HG03097 (cell line): ENCODE results near the gene DHRSX.
"Not testable (repeated sequence)": the region's sequence is repeated elsewhere in the genome, so short reads cannot be mapped to it uniquely, and the experiment has no call there.

ENCODE experiments used
- ATAC-seq: cut with Tn5 transposase; IDR thresholded peaks from one replicate; pipeline ENCODE4 v1.9.1; 2021; ENCODE audit not compliant: unreplicated experiment, low FRiP score

The DHRSX gene

GRCh38 chrX:2283111-2283859 lies 217.5 kb downstream of the DHRSX start:
- ATAC-seq, result no peak

- no peak for ATAC-seq
Measured at GRCh38 chrX:2282490-2283090, 218.2 kb downstream of the DHRSX start.

DNA sequence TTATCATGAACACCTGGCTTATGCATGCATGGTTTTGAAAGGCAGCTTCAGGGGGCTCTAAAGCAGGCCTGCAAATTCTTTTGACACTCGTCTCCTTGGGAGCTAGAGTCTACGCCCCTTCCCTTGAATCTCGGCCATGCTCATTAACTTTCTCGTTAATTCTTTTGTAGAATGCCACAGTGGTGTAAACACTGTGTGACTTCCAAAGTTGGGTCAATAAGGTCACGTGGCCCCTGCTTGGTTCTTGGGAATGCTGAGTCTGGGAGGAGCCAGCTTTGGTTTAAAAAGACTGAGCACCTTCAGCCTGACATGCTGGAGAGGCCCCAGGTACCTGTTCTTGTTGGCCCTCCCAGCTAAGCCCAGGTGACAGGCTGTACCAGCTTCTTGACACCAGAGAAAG lies 228.4 kb downstream of the DHRSX start:
- no peak for ATAC-seq

- ATAC-seq, result not testable (repeated sequence)
Measured at GRCh38 chrX:2271595-2271994, 229.2 kb downstream of the DHRSX start.

DNA sequence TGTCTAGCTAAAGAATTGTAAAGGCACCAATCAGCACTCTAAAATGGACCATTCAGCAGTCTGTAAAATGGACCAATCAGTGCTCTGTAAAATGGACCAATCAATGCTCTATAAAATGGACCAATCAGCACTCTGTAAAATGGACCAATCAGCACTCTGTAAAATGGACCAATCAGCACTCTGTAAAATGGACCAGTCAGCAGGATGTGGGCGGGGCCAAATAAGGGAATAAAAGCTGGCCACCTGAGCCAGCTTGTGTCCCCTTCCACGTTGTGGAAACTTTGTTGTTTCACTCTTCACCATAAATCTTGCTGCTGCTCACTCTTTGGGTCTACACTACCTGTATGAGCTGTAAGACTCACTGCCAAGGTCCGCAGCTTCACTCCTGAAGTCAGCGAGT lies 230.0 kb downstream of the DHRSX start:
- not testable (repeated sequence) for ATAC-seq

GRCh38 chrX:2267890-2268289 lies 232.9 kb downstream of the DHRSX start:
- ATAC-seq, result no peak

DNA sequence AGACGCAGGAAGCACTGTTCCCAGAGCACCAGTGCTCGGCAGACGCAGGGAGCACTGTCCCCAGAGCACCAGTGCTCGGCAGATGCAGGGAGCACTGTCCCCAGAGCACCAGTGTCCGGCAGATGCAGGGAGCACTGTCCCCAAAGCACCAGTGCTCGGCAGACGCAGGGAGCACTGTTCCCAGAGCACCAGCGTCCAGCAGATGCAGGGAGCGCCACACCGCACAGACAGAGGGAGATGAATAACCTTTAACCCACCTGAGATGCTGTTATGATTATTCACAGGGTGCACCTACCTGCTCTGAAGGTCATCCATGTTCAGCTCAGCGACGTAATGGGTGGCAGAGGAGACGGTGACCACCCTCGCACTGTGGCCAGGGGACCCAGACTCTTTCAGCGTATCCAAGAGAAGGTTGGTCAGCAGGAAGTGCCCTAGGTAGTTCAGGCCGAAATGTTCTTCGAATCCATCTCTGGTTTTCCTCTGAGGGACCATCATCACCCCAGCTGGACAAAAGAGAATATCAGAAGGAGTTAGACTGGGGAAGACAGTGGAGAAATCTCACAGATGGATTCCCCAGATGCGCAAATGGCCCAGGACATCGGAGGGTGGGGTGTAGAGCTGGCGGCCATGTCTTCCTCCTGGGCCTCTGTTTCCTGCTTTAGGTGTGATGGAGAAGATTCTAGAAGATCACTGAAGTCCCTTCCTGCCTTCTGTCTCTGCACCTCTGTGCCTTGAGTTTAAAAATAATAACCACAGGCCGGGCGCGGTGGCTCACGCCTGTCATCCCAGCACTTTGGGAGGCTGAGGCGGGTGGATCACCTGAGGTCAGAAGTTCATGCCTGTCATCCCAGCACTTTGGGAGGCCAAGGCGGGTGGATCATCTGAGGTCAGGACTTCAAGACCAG lies 234.1 kb downstream of the DHRSX start:
- ATAC-seq, result no peak

GRCh38 chrX:2265658-2266444 lies 234.9 kb downstream of the DHRSX start:
- not testable (repeated sequence) for ATAC-seq

DNA sequence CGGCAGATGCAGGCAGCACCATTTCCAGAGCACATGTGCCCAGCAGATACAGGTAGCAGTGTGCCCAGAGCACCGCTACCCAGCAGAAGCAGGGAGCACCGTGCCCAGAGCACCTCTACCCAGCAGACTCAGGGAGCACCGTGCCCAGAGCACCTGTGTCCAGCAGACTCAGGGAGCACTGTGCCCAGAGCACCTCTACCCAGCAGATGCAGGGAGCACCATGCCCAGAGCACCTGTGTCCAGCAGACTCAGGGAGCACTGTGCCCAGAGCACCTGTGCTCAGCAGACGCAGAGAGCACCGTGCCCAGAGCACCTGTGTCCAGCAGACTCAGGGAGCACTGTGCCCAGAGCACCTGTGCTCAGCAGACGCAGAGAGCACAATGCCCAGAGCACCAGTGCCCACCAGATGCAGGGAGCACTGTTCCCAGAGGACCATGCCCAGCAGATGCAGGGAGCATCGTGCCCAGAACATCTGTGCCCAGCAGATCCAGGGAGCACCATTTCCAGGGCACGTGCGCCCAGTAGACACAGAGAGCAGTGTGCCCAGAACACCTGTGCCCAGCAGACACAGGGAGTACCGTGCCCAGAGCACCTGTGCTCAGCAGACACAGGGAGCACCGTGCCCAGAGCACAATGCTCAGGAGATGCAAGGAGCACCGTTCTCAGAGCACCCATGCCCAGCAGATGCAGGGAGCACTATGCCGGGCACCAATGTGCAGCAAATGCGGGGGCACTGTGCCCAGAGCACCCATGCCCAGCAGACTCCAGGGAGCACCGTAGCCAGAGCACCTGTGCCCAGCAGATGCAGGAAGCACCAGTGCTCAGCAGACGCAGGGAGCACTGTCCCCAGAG lies 236.4 kb downstream of the DHRSX start:
- no peak for ATAC-seq

GRCh38 chrX:2263203-2263602 lies 237.6 kb downstream of the DHRSX start:
- no peak for ATAC-seq

- ATAC-seq, result no peak
Measured at GRCh38 chrX:2262668-2263055, 238.1 kb downstream of the DHRSX start.

DNA sequence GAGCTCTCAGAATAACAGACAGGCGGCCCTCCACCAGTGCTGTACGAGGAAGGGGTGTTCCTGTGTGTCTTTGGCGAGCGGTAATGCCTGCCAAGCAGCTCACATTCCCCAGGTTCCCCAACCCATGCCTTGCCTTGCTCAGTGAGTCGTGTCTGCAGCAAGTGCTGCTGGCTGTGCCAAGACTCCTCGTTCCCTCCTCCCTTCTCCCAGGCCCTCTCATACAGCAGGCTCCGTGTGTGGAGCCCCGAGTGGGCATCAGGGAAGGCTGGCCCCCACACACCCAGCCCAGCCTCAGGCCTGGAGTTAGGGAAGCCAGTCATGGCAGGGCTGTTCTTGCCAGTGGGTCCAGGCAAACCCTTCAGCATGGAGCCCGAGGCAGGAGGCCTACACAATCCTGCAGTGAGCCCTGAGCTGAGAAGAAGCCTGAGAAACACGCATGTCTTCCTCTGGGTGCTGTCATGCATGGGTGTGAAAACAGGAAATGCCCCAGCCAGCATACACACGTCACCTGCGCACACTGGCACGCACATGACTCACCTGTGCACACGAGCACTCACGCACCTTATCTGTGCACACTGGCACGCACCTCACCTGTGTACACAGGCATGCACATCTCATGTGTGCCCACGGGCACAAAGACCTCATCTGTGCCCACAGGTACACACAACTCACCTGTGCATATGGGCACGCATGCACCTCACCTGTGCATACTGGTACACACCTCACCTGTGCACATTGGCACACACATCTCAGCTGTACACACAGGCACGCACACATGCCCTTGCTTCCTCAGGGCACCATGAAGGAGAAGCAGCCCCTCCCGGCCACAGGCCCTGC lies 238.7 kb downstream of the DHRSX start:
- no peak for ATAC-seq

- no peak for ATAC-seq
Measured at GRCh38 chrX:2252331-2253065, 248.3 kb downstream of the DHRSX start.

DNA sequence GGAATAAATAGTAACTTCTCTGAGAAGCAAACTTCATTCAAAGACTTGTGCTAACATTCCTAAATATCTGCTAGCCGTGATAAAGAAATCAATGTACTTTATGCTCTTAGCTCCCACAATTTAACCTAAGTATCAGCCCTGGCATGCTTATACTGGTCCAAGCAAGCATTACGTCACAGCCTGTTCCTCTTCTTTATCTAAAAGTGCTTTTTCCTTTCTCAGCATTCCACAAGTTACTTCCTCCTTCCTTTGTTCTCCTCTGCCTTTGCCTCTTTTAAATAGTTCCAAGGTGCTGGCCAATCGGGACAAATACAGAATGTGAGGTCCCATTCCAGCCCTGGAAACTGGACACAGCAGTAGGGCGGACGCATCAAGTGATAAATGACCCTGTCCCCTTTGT lies 249.6 kb downstream of the DHRSX start:
- no peak for ATAC-seq

DNA sequence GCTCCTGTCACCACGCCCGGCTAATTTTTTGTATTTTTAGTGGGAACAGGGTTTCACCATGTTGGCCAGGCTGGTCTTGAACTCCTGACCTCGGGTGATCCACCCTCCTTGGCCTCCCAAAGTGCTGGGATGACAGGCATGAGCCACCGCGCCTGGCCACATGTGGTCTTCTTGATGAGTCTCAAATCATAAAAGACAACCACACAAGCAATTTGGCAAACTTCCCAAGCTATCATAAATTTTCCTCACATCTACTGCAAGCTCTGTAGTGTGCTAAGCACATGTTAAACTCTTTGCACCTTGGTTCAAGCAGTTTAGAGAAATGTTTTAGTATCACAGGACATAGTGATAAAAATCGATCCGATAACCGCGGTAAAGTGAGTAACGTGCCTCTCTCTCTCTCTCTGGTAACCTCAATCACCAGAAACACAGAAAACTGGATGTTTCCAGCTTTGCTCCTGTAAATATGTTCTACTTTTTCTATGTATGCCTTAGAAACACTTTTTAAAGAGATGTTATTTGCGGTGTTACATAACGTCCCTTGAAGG lies 256.8 kb downstream of the DHRSX start:
- no peak for ATAC-seq

DNA sequence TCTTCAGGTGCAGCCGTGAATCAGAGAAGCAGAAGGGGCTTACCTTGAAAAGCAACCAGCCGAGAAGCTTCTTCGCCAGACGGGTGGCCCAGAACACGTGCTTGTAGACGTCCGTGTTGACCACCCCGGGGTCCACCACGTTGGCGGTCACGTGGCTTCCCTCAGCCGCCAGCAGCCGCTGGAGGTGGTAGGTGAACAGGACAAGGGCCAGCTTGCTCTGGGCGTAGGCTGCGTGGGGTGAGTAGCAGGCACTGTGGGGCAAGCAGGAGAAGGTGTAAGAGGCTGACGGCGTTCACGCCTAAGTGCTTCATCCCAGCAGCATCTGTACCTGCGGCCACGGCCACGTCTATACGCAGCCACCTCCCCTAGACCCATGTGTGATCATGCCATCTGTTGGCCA lies 257.8 kb downstream of the DHRSX start:
- no peak for ATAC-seq

- no peak for ATAC-seq
Measured at GRCh38 chrX:2242326-2242725, 258.4 kb downstream of the DHRSX start.

GRCh38 chrX:2241496-2241895 lies 259.3 kb downstream of the DHRSX start:
- not testable (repeated sequence) for ATAC-seq
